Measurements from ENCODE around the gene NRCAM. TPM values are rescaled to one million over a fixed set of nuclear protein-coding genes. Genes with fewer than 3 reads are reported as not detected.

NRCAM gene
- total and polyA plus RNA-seq, 2 of the 8 experiments (the other 6 are each of a cell fraction or from before 2014, with no cell fraction given) = 2.7 to 3.8 TPM

DNA sequence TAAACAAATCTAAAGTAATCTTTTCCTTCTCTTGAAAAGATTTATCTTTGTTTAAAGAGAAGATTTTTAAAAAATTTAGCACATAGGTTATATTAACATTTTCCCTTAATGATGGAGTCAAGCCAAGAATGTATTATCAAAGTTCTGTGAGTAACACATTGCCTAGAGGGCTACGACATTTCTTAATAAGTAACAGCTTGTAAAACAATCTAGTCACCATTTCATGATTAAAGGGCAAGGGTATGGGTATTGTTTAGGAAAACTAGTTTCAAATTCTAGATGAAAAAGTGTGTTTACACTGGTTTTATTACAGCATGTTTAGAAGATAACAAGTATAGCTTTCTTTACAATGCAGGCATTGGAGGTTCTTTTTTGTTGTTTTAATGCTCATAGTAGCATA is 297.5 kb downstream of the NRCAM start (continued):
- TF ChIP-seq, protein P1, sequence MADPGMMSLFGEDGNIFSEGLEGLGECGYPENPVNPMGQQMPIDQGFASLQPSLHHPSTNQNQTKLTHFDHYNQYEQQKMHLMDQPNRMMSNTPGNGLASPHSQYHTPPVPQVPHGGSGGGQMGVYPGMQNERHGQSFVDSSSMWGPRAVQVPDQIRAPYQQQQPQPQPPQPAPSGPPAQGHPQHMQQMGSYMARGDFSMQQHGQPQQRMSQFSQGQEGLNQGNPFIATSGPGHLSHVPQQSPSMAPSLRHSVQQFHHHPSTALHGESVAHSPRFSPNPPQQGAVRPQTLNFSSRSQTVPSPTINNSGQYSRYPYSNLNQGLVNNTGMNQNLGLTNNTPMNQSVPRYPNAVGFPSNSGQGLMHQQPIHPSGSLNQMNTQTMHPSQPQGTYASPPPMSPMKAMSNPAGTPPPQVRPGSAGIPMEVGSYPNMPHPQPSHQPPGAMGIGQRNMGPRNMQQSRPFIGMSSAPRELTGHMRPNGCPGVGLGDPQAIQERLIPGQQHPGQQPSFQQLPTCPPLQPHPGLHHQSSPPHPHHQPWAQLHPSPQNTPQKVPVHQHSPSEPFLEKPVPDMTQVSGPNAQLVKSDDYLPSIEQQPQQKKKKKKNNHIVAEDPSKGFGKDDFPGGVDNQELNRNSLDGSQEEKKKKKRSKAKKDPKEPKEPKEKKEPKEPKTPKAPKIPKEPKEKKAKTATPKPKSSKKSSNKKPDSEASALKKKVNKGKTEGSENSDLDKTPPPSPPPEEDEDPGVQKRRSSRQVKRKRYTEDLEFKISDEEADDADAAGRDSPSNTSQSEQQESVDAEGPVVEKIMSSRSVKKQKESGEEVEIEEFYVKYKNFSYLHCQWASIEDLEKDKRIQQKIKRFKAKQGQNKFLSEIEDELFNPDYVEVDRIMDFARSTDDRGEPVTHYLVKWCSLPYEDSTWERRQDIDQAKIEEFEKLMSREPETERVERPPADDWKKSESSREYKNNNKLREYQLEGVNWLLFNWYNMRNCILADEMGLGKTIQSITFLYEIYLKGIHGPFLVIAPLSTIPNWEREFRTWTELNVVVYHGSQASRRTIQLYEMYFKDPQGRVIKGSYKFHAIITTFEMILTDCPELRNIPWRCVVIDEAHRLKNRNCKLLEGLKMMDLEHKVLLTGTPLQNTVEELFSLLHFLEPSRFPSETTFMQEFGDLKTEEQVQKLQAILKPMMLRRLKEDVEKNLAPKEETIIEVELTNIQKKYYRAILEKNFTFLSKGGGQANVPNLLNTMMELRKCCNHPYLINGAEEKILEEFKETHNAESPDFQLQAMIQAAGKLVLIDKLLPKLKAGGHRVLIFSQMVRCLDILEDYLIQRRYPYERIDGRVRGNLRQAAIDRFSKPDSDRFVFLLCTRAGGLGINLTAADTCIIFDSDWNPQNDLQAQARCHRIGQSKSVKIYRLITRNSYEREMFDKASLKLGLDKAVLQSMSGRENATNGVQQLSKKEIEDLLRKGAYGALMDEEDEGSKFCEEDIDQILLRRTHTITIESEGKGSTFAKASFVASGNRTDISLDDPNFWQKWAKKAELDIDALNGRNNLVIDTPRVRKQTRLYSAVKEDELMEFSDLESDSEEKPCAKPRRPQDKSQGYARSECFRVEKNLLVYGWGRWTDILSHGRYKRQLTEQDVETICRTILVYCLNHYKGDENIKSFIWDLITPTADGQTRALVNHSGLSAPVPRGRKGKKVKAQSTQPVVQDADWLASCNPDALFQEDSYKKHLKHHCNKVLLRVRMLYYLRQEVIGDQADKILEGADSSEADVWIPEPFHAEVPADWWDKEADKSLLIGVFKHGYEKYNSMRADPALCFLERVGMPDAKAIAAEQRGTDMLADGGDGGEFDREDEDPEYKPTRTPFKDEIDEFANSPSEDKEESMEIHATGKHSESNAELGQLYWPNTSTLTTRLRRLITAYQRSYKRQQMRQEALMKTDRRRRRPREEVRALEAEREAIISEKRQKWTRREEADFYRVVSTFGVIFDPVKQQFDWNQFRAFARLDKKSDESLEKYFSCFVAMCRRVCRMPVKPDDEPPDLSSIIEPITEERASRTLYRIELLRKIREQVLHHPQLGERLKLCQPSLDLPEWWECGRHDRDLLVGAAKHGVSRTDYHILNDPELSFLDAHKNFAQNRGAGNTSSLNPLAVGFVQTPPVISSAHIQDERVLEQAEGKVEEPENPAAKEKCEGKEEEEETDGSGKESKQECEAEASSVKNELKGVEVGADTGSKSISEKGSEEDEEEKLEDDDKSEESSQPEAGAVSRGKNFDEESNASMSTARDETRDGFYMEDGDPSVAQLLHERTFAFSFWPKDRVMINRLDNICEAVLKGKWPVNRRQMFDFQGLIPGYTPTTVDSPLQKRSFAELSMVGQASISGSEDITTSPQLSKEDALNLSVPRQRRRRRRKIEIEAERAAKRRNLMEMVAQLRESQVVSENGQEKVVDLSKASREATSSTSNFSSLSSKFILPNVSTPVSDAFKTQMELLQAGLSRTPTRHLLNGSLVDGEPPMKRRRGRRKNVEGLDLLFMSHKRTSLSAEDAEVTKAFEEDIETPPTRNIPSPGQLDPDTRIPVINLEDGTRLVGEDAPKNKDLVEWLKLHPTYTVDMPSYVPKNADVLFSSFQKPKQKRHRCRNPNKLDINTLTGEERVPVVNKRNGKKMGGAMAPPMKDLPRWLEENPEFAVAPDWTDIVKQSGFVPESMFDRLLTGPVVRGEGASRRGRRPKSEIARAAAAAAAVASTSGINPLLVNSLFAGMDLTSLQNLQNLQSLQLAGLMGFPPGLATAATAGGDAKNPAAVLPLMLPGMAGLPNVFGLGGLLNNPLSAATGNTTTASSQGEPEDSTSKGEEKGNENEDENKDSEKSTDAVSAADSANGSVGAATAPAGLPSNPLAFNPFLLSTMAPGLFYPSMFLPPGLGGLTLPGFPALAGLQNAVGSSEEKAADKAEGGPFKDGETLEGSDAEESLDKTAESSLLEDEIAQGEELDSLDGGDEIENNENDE (IDR thresholded peaks at IDR 0.05; ENCODE audit: insufficient replicate concordance, low read length) = no peak
- TF ChIP-seq CTCF (IDR thresholded peaks at IDR 0.05; ENCODE audit: control extremely low read depth in 1 of 3, insufficient read depth in 1 of 3, low read depth in 1 of 3, low read length in 3 of 3) = no peak

All from H1 (cell line).